WTC11 (cell line): Measurements from ENCODE around the gene TRIM46.
"Not testable (repeated sequence)": the region's sequence is repeated elsewhere in the genome, so short reads cannot be mapped to it uniquely, and the experiment has no call there.

Source experiments
- CREM ChIP-seq: sonication (generic); formaldehyde crosslinking; IDR thresholded peaks from 2 replicates; pipeline ENCODE4 v1.8.1; 2022; ENCODE audit warnings: mild to moderate bottlenecking, missing genetic modification reagents, moderate library complexity
- MAX ChIP-seq: sonication (generic); formaldehyde crosslinking; IDR thresholded peaks from 2 replicates; pipeline ENCODE4 v1.8.0; 2022; ENCODE audit warnings: mild to moderate bottlenecking, missing genetic modification reagents
- SOX15 ChIP-seq: fragments of 250-450 bp; sonication (Bioruptor Pico); IDR thresholded peaks from 2 replicates; pipeline ENCODE4 v1.9.0; 2021; ENCODE audit warnings: mild to moderate bottlenecking
- SP1 ChIP-seq: sonication (generic); formaldehyde crosslinking; conservative IDR thresholded peaks from 2 replicates; pipeline ENCODE4 v1.8.1; 2022; ENCODE audit warnings: missing genetic modification reagents
- TEAD4 ChIP-seq: sonication (generic); formaldehyde crosslinking; IDR thresholded peaks from 2 replicates; pipeline ENCODE4 v1.8.0; 2022; ENCODE audit warnings: mild to moderate bottlenecking, missing genetic modification reagents
- TF ChIP-seq, protein P1 (sequence below): fragments of 200-600 bp; IDR thresholded peaks from 2 replicates; pipeline ENCODE4 v1.8.0; 2022; ENCODE audit warnings: antibody characterized with exemption
- TF ChIP-seq, protein P2 (sequence below): sonication (generic); formaldehyde crosslinking; IDR thresholded peaks from 2 replicates; pipeline ENCODE4 v1.8.0; 2022; ENCODE audit warnings: mild to moderate bottlenecking, missing genetic modification reagents

- not testable (repeated sequence) for TF ChIP-seq SP1; MAX; CREM (CRISPR knock-in tag); SOX15; TEAD4
- TF ChIP-seq, protein P1, sequence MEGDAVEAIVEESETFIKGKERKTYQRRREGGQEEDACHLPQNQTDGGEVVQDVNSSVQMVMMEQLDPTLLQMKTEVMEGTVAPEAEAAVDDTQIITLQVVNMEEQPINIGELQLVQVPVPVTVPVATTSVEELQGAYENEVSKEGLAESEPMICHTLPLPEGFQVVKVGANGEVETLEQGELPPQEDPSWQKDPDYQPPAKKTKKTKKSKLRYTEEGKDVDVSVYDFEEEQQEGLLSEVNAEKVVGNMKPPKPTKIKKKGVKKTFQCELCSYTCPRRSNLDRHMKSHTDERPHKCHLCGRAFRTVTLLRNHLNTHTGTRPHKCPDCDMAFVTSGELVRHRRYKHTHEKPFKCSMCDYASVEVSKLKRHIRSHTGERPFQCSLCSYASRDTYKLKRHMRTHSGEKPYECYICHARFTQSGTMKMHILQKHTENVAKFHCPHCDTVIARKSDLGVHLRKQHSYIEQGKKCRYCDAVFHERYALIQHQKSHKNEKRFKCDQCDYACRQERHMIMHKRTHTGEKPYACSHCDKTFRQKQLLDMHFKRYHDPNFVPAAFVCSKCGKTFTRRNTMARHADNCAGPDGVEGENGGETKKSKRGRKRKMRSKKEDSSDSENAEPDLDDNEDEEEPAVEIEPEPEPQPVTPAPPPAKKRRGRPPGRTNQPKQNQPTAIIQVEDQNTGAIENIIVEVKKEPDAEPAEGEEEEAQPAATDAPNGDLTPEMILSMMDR, result not testable (repeated sequence)
- TF ChIP-seq, protein P2, sequence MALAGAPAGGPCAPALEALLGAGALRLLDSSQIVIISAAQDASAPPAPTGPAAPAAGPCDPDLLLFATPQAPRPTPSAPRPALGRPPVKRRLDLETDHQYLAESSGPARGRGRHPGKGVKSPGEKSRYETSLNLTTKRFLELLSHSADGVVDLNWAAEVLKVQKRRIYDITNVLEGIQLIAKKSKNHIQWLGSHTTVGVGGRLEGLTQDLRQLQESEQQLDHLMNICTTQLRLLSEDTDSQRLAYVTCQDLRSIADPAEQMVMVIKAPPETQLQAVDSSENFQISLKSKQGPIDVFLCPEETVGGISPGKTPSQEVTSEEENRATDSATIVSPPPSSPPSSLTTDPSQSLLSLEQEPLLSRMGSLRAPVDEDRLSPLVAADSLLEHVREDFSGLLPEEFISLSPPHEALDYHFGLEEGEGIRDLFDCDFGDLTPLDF, result not testable (repeated sequence)
Measured at GRCh38 chr1:155212051-155212440, 38.4 kb downstream of the TRIM46 start.
